GM12878 (cell line): ENCODE measurements around the gene ST7. TPM values are rescaled to one million over a fixed set of nuclear protein-coding genes. Genes with fewer than 3 reads are reported as not detected.
A peak's percentile ranks its signal among the peaks of the same experiment; 100 is the strongest.

ENCODE experiments used
- ATAC-seq: fragments of 200-7000 bp; cut with Tn5 transposase; 3 replicates; pipeline ENCODE4 v1.9.1; 2020; ENCODE audit warnings: mild to moderate bottlenecking, moderate library complexity
- BruUV-seq: library from RNA; stranded (reverse); fragments of 400-500 nt; replicated peaks from 2 replicates; lab custom pipeline; 2021; lab: Mats Ljungman, UMichigan
- CTCF ChIA-PET: fragments of 300-600 bp; sonication (Branson Sonifier 250); formaldehyde crosslinking; extraction: SDS; loops from one replicate; lab custom pipeline; 2021; ENCODE audit warnings: inconsistent platforms; lab: Yijun Ruan, JAX
- POLR2A ChIA-PET: fragments of 350-600 bp; formaldehyde crosslinking; extraction: SDS; loops from one replicate; lab custom pipeline; 2021; ENCODE audit warnings: inconsistent platforms; lab: Charles Lee
- RAD21 ChIA-PET: fragments of 300-600 bp; sonication (Branson Sonifier 250); formaldehyde crosslinking; loops from one replicate; lab custom pipeline; 2023; ENCODE audit warnings: antibody characterized with exemption; ENCODE audit not compliant: unreplicated experiment; lab: Charles Lee
- SMC1A ChIA-PET: fragments of 300-600 bp; sonication (Branson Sonifier 250); formaldehyde crosslinking; loops from one replicate; lab custom pipeline; 2023; ENCODE audit not compliant: unreplicated experiment, uncharacterized antibody; lab: Charles Lee
- DNase-seq: peaks from one replicate; pipeline ENCODE4 v3.0.0-alpha.2; 2011; ENCODE audit warnings: low read depth, low spot score
- FAIRE-seq: peaks from 3 replicates; lab custom pipeline; 2011; peaks lifted over from hg19 to GRCh38; lab: Jason Lieb, UNC
- H2AFZ ChIP-seq: 2 replicates; pipeline ENCODE4 v1.6.0; 2011; ENCODE audit warnings: low read depth, low read length, control low read depth; ENCODE audit not compliant: control insufficient read depth
- H3K27ac ChIP-seq: 2 replicates; pipeline ENCODE4 v1.5.1; 2011; ENCODE audit warnings: control low read depth; ENCODE audit not compliant: control insufficient read depth, insufficient read depth
- H3K27me3 ChIP-seq, 2 experiments: replicated peaks in 1 of 2; 2 replicates each; pipeline versions ENCODE4 v1.6.0 to v1.6.1; 2011; ENCODE audit warnings: low read length in 1 of 2; ENCODE audit not compliant: control insufficient read depth in 2 of 2, insufficient read depth in 2 of 2
- H3K36me3 ChIP-seq, 2 experiments: 2 replicates each; pipeline ENCODE4 v1.5.1; 2011; ENCODE audit warnings: low read length in 1 of 2; ENCODE audit not compliant: control insufficient read depth in 2 of 2, insufficient read depth in 2 of 2
- H3K4me1 ChIP-seq: 2 replicates; pipeline ENCODE4 v1.6.1; 2011; ENCODE audit warnings: mild to moderate bottlenecking, low read length, moderate library complexity, mixed read lengths; ENCODE audit not compliant: control insufficient read depth, insufficient read depth
- H3K4me2 ChIP-seq: 2 replicates; pipeline ENCODE4 v1.6.0; 2011; ENCODE audit warnings: control low read depth; ENCODE audit not compliant: control insufficient read depth, insufficient read depth
- H3K4me3 ChIP-seq: fragments of 200-600 bp; sonication (generic); 2 replicates; pipeline ENCODE4 v1.5.1; 2016
- H3K79me2 ChIP-seq: 2 replicates; pipeline ENCODE4 v1.6.0; 2011; ENCODE audit warnings: low read length; ENCODE audit not compliant: control insufficient read depth, insufficient read depth
- H3K9ac ChIP-seq: 2 replicates; pipeline ENCODE4 v1.8.0; 2011; ENCODE audit warnings: low read length, control low read depth, mixed read lengths; ENCODE audit not compliant: control insufficient read depth, insufficient read depth
- H3K9me3 ChIP-seq: replicated peaks from 3 replicates; pipeline ENCODE4 v1.5.1; 2011; ENCODE audit warnings: mild to moderate bottlenecking, low read length; ENCODE audit not compliant: control insufficient read depth, insufficient read depth
- H4K20me1 ChIP-seq: 2 replicates; pipeline ENCODE4 v1.6.0; 2011; ENCODE audit not compliant: control insufficient read depth, insufficient read depth
- CEBPB ChIP-seq, 2 experiments: fragments of 150-350 bp in 1 of 2; IDR thresholded peaks; 2 replicates each; pipeline ENCODE4 v1.6.1; 2012 to 2014; ENCODE audit warnings: low read depth in 2 of 2, low read length in 2 of 2, borderline replicate concordance in 1 of 2, inconsistent platforms in 1 of 2
- KLF5 ChIP-seq: fragments of 450-650 bp; IDR thresholded peaks from 2 replicates; pipeline ENCODE4 v1.6.1; 2014; ENCODE audit warnings: mild to moderate bottlenecking; ENCODE audit not compliant: partially characterized antibody
- MTA2 ChIP-seq: fragments of 450-650 bp; IDR thresholded peaks from 2 replicates; pipeline ENCODE4 v1.6.1; 2016; ENCODE audit warnings: low read depth, mild to moderate bottlenecking, moderate library complexity
- MYC ChIP-seq: IDR thresholded peaks from 2 replicates; pipeline ENCODE4 v1.6.1; 2011; ENCODE audit warnings: mild to moderate bottlenecking, low read length, moderate library complexity, inconsistent platforms; ENCODE audit not compliant: insufficient read depth, insufficient replicate concordance, insufficient read length, severe bottlenecking
- NR2F1 ChIP-seq: fragments of 450-650 bp; conservative IDR thresholded peaks from 2 replicates; pipeline ENCODE4 v1.6.1; 2017; ENCODE audit warnings: mild to moderate bottlenecking
- PML ChIP-seq: IDR thresholded peaks from 2 replicates; pipeline ENCODE4 v1.6.1; 2012; ENCODE audit warnings: low read length, inconsistent platforms
- RUNX3 ChIP-seq: IDR thresholded peaks from 2 replicates; pipeline ENCODE4 v1.6.1; 2012; ENCODE audit warnings: low read length, inconsistent platforms
- SUPT20H ChIP-seq: IDR thresholded peaks from 2 replicates; pipeline ENCODE4 v1.6.1; 2011; ENCODE audit warnings: low read depth, mild to moderate bottlenecking, low read length, moderate library complexity, borderline replicate concordance; ENCODE audit not compliant: control insufficient read depth
- TBL1XR1 ChIP-seq: IDR thresholded peaks from 2 replicates; pipeline ENCODE4 v1.6.1; 2012; ENCODE audit warnings: low read depth, low read length, improper control_type of control experiment
- WGBS: methylation state at CpG from one replicate; pipeline ENCODE4 v1.1.6; 2016; ENCODE audit warnings: low lambda C conversion rate; ENCODE audit not compliant: insufficient replicate concordance, insufficient coverage; ENCODE audit errors: missing lambda C conversion rate; 5-methylcytosine and 5-hydroxymethylcytosine counted together
- in situ Hi-C: fragments of 300-500 bp; cut with MboI; formaldehyde crosslinking; loops from 9 replicates; pipeline ENCODE4 v1.14.3; 2018; ENCODE audit warnings: mixed read lengths
- intact Hi-C: fragments of 100-400 bp; cut with micrococcal nuclease; formaldehyde crosslinking; loops from one replicate; pipeline ENCODE4 v1.14.2; 2022; ENCODE audit not compliant: unreplicated experiment
- polyA plus RNA-seq, 11 experiments: library from polyadenylated mRNA; depleted of rRNA in 4 of 11; unstranded in 6 of 11; stranded (reverse) in 5 of 11; fragments of >200 nt; fragmentation: Nextera tagmentation in 4 of 11; fragmentation: Illumina TruSeq in 1 of 11; extraction: Ambion mirVana in 4 of 11; extraction: Trizol in 1 of 11; gene quantifications; 1 replicate in 1 of 11; 2 replicates in 10 of 11; pipeline versions ENCODE4 v1.2.1 to v1.2.3, GENCODE V29; 2011 to 2016; ENCODE audit warnings: inconsistent platforms in 2 of 11, missing spikeins in 2 of 11, low read depth in 1 of 11
- total RNA-seq, 4 experiments: library from RNA; depleted of rRNA in 3 of 4; stranded (reverse); fragments of >200 nt in 3 of 4; fragmentation: Illumina TruSeq in 1 of 4; extraction: Trizol in 1 of 4; gene quantifications; 2 replicates each; pipeline versions ENCODE4 v1.2.1 to v1.2.3, GENCODE V29; 2013 to 2021

Gene ST7
- total and polyA plus RNA-seq, 10 of the 15 experiments (the other 5 are each of a cell fraction or from before 2014, with no cell fraction given): 27.7 to 76.4 (median 53.6) TPM

DNA sequence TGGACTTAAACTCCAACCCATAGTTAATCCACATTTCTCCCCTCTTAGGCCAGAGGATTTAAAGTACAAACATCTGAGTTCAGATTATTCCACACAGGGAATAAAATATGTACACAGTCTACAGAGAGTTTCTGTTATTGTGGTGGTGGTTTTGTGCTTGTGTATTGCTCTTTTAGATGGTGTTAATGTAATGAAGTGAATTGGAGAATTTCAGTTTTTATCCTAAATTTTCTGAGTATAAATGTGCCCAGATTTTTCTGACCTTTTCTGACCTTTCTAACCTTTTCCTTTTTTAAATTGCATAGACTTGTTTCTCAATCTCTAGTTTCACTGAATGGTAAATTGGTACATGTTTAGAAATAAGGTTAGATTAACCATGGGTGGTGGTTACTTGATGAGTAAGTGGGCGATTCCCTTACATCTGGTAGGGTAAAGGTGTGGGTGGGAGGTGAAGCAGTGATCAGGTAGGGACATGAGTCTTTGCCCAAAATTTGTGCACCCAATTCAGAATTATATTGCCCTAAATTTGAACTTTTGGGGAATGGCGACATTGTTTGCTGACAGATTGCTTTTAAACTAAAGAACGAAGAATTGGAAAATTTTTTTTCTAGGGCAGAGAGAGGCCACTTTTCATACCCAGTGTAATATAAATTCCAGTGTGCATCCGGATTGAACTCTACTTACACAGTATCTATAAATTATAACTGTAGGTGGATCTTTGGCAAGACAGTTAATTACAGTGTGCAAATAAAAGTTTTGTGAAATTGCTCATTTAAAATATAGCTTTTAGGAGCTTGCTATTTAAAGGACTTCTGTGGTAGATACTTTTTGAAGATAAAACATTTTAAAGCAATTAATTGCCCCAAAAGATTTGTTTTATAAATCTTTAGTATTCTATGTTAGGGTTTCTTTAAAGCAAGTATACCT, 62.2 kb downstream of the ST7 start:
- Histone ChIP-seq H3K4me2 (peak overlapping the region; percentile 88), H3K79me2 (peaks cover 93% of the 10 kb centered on the region), H3K36me3 (no peaks in the 10 kb centered on the region; a peak in 1 of 4 replicates), H3K9ac (peak overlapping the region; percentile 75), H4K20me1 (no peaks in the 10 kb centered on the region), H3K4me1 (peaks cover 36% of the 10 kb centered on the region), H3K9me3 (no peaks in the 10 kb centered on the region), H2AFZ (no peak overlapping the region), H3K27me3 (no peaks in the 10 kb centered on the region), H3K4me3 (peak overlapping the region; percentile 66), H3K27ac (peak overlapping the region; percentile 79)
- ATAC-seq (no peak), DNase-seq (no peak), FAIRE-seq (no peak)
- in situ Hi-C loops (no loop called here), intact Hi-C loops (loop anchor here (10.0 kb wide), 1 partner anchor 1169 kb away; the partner anchor contains the start of gene LSM8)
- WGBS: 68% methylated on average over 4 of the region's 4 CpGs
- CTCF ChIA-PET: interaction anchor here (0.7 to 1.5 kb wide), 2 partner anchors 27 to 112 kb away, joined by 3 read pairs; no protein-coding TSS in a partner anchor
- RAD21 ChIA-PET: interaction anchor here (0.9 kb wide), 1 partner anchor 27 kb away, joined by 3 read pairs; no protein-coding TSS in a partner anchor
- POLR2A ChIA-PET: no interaction called here
- BruUV-seq: TSS peak; percentile 52
- TF ChIP-seq NR2F1 (peak; percentile 78), TBL1XR1 (no peak), KLF5 (no peak), MYC (no peak), MTA2 (0 out of 2 replicates have a peak, but pooled peaks have one; percentile 29), CEBPB (IDR thresholded peaks at IDR 0.05; ENCODE audit: borderline replicate concordance in 1 of 2, low read depth in 2 of 2, low read length in 2 of 2) (no peak), PML (0 out of 2 replicates have a peak, but pooled peaks have one; percentile 45), SUPT20H (no peak), RUNX3 (peak; percentile 66)
- SMC1A ChIA-PET: interaction anchor here (1.0 to 2.0 kb wide), 3 partner anchors 8 to 103 kb away, joined by 4 to 5 read pairs (median 5); no protein-coding TSS in a partner anchor
